CD4-positive, alpha-beta T cell treated with Interferon gamma for 1 hour (primary cell): ENCODE results near the gene RASA4.
"Not testable (repeated sequence)": the region's sequence is repeated elsewhere in the genome, so short reads cannot be mapped to it uniquely, and the experiment has no call there.

Experiments
- DNase-seq: peaks from one replicate; pipeline ENCODE4 v3.0.0-alpha.2; 2020

The RASA4 gene

DNA sequence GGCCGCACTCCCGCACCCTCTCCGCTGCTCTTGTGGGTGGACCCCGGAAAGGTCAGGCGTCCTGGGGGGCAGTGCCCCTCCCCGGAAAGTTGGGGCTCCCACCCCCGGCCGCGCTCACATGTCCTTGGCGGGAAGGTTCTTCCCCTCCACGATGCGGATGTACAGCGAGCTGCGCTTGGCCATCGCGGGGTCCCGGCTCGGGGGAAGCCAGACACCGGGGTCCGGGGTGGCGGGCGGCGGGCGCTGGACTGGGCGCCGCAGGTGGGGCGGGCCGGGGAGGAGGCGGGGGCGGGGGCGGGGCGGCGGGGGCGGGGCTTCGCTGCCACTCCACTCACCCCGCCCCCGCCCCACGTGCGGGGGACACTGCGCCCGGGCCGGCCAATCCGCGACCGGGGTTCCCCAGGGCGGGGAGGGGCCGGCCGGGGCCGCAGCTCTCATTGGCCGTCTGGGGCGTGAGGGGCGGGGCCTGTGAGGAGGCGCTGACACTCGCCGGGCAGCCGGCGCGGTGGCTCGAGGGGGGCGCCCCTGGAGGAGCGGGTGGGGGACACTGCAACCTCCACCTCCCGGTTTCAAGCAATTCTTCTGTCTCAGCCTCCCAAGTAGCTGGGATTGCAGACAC lies at the start of gene RASA4:
RASA4 (minus strand) TSS at position 250 of the 619 bp plus-strand sequence; CDS start at position 183, 67 bp downstream.
- peak; percentile 6 for DNase-seq

DNA sequence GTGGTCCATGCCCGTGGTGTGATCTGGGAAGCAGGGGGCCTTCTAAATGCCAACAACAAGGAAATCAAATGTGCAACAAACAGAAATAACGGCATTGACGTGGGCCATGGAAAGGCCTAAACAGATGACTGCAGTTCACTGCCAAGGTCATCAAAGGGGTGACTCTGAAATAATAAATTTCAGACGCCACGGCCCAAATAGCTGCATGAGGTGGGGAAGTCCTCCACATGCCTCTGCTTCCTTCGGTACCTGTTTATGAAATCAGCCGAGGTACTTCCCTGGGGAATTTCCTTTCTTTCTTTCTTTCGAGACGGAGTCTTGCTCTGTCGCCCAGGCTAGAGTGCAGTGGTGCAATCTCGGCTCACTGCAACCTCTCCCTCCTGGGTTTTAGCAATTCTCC lies 48.2 kb upstream of the RASA4 start:
- DNase-seq, result not testable (repeated sequence)

DNA sequence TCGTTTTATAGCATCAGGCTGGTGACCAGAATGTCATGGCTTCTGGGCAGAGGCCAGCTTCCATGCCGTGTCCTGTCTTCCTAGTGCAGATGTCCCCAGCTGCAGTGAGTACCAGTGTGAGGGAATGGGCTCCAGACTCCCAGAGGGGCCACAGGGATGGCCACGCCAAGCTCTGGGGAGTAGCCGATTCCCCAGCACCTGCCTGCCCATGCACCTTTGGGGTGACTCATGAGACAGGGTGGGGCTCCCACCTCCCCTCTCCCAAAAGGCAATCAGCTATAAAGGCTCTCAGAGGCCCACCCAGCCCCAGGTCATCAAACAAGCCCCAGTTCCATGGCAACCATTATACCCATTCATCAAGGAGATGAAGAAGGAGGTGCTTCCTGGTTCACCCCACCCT lies 33.4 kb upstream of the RASA4 start, which contains the start of gene SPDYE2B:
SPDYE2B (plus strand) TSS at position 396 of the 400 bp plus-strand sequence. CDS start 2,030 bp downstream, outside the sequence.
- DNase-seq, result not testable (repeated sequence)

DNA sequence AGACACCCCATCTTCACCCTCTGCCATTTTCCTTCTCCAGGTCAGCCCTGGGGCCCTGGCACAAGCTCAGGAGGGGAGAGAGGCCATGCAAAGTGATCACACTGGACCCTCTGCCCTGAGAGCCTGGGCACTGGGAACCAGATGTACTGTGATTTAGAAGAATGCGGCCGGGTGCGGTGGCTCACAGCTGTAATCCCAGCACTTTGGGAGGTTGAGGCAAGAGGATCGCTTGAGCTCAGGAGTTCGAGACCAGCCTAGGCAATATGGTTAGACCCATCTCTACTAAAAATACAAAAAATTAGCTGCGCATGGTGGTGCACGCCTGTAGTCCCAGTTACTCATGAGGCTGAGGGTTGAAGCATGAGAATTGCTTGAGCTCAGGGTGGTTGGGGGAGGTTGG lies 31.3 kb upstream of the RASA4 start:
- not testable (repeated sequence) for DNase-seq

DNA sequence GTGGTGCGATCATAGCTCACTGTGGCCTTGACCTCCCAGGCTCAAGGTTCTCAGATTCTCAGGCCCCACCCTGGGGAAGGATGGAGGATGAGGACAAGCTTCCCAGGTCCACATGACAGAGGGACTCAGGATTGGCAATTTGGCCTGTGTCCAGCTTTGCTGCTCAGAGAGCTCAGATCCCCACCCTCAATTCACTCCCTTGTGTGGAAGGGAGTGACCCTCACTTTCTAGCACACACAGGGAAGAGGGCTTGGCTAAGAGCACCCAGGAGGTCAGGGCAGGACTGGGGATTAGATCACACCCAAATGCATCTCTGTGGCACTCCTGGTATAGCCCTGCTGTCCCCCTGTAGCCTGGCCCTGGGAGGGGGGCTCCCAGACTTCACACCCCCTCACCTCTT lies 26.8 kb upstream of the RASA4 start:
- DNase-seq, result not testable (repeated sequence)

DNA sequence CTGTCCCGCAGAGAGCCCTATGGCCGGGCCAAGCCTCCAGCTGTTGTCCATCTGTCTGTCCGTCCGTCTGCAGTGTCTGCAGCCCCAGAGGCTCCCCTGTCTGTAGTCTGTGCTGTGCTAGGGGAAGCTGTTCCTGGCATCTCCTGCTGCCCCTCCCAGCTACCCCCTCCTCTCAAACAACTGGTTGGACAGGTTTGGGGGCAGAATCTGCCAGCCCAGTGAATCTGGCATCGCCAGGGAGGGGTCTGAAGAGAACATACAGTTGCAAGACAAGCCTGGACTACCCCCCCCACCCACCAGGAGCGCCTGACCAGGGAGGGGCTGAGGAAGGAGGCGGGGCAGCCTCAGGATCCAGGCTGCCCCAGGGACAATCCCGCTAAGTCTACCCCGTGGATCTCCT lies 26.1 kb upstream of the RASA4 start, which contains the start of gene UPK3BL1:
UPK3BL1 (minus strand) TSS at position 101 of the 400 bp plus-strand sequence; CDS start at position 51, 50 bp downstream.
- DNase-seq, result not testable (repeated sequence)

DNA sequence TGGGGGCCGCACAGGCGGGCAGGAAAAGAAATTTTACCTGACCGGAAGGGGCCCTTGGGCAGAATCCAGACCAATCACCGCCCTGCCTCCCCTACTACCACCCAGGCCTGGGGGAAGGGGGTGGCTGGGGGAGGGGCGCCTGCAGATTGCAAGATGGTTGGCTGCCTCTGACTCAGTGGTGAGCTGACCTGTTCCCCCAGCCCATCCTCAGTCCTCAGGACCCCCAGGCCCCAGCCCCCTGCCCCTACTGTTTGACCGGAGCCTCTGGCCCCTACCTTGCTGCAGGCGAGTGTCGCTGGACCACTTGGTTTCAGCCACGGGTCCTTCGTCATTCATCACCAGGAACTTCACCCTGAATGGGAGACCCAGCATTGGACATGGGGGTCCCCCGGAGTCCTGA lies 22.3 kb upstream of the RASA4 start:
- not testable (repeated sequence) for DNase-seq

DNA sequence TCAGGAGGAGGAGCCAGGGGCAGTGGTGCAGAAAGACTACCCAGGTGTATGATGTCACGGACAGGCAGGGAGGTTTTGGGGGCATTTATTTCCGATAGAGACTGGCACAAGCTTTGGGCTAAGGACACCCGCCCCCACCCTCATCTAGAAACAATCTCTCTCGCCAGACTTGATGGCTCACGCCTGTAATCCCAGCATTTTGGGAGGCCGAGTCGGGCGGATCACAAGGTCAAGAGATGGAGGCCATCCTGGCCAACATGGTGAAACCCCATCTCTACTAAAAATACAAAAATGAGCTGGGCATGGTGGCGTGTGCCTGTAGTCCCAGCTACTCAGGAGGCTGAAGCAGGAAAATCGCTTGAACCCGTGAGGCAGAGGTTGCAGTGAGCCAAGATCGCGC lies 20.4 kb upstream of the RASA4 start:
- DNase-seq, result not testable (repeated sequence)

DNA sequence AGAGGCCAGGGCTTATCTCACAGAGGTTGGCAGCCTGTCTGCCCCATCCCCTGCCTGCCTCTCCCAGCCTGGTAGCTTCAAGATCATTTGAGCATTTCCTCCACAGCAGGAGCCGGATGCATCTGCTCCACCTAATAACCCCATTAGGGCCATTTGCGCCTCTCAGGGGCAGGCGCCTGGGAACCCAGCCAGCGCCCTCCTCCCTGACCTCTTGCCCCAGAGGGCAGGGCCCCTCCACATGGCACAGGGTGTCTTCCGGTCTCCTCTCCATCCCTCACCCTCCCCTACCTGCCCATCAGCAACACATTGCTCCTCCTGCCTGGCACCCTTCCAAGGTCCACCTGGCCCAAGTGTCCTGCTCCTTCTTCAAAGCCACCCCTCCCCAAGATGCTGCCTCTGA lies 18.8 kb upstream of the RASA4 start:
- not testable (repeated sequence) for DNase-seq

DNA sequence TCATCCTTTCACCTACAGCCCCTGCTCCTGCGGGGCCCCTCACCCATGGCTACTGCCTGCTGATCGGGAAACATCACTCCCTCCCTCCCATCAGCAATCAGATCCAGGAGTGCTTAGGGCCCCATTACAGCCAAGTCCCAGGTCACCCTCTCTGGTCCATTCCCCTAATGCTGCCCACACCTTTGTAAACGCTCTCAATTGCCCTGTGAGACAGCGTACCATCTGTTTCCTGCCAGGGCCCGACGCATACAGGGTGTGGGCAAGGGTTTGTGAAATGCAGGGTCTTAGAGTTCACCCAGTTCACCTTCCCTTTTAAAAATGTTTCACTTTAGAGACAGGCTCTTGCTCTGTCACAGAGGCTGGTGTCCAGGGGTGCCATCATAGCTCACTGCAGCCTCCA lies 17.7 kb upstream of the RASA4 start:
- not testable (repeated sequence) for DNase-seq

DNA sequence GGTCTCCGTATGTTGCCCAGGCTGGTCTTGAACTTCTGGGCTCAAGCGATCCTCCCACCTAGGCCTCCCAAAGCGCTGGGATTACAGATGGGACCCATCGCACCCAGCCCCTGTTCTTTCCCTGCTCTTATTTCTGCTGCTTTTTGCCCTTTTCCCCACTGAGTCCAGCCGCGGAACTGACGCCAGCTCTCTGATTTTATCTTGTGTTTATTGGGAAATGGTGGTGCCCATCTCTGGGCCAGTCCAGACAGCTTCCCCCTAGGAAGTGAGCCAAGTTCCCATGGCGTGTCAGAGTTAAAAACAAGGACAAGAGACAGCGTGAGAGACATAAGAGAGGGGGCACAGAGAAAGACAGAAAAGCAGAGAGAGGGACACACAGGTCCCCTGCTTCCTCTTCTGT lies 14.1 kb upstream of the RASA4 start:
- DNase-seq, result not testable (repeated sequence)

DNA sequence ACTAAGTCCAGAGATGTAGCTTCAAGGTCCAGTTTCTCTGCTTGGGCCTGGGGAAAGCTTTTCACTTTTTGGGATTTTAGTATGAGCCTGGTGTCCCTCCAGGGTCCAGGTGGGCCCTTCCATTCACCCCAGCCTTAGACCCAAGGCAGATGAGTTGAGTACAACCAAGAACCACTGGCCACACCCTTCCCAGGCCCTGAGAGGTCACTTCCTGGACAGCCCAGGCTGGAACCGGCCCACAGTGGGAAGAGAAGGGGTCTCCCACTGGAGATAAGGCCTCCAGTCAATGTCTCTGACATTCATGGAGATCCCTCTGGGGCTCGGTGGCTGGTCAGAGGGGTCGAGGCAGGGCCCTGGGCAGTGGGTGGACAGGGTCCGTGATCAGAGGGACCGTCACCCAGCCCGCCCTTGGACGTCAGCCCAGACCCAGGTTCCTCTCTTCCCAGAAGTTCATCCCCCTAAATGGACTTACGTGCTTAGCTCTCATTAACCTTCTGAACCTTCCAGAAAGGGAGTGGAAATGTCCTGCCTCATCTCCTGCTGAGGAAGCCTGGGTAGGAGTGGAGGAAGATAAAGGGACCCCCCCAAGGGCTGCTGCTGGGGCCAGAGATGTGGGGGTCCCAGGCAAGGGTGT lies 10.8 kb upstream of the RASA4 start:
- not testable (repeated sequence) for DNase-seq

DNA sequence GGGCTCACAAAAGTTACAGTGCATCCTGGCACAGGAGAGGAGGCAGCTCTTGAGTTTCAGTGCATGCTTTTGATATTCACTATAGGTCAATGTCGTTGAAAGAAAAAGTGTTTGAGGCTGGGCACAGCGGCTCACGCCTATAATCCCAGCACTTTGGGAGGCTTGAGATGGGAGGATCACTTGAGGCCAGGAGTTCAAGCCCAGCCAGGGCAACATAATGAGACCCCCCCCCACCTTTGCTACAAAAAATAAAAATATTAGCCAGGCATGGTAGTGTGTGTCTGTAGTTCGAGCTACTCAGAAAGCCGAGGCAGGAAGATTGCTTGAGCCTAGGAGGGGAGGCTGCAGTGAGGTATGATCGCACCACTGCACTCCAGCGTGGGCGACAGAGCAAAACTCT lies 1.6 kb upstream of the RASA4 start:
- DNase-seq, result not testable (repeated sequence)

DNA sequence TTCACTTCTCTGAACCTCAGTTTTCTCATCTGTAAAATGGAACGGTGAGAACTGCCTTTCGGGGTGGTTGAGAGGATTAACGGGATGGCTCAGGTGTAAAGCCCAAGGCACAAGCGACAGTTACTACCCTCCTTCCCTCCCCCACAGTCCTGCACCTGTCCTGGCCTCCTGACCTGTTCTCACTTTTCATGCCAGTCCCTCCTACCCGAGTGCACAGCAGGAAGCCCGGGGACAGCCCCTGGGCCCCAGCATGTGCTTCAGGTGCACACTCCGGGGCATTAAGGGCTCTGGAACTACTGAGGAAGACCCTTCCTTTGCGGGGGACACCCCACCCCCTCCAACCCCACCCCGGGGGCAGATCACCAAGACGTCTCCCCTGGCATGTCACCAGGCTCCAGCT lies 626 bp downstream of the RASA4 start:
- not testable (repeated sequence) for DNase-seq

DNA sequence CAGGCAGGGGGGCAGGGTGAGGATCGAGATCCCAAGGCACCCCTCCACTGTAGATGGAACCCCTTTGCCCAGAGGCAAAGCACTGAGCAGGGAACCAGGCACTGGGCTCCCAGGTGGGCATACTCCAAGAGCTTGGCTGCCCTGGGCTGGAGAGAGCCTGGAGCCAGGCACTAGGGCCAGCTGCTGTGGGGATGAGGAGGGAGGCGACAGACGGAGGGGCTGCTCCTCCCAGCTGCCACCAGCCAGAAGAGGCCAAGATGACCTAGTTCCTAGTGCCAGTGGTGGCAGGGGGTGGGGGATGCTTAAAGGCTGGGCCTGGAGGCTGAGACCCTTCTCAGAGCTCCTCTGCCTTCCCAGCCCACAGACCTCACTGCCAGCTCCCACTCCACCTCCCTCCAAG lies 1.7 kb downstream of the RASA4 start:
- DNase-seq, result not testable (repeated sequence)

DNA sequence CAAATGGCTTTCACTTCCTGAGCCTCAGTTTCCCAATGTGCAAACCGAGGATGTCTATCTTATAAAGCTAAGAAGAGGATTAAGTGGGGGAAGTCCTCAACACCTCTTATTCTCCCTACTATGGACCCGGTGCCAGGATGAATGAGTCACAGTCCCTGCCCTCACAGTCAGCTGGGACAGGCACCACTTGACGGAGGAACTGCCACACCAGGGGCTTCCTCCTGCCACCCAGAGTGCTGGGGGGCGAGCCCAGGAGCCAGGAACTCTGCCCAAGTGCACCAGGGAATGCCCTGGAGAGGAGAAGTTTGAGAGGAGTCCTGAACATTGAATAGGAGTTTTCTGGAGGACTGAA lies 2.2 kb downstream of the RASA4 start:
- not testable (repeated sequence) for DNase-seq

DNA sequence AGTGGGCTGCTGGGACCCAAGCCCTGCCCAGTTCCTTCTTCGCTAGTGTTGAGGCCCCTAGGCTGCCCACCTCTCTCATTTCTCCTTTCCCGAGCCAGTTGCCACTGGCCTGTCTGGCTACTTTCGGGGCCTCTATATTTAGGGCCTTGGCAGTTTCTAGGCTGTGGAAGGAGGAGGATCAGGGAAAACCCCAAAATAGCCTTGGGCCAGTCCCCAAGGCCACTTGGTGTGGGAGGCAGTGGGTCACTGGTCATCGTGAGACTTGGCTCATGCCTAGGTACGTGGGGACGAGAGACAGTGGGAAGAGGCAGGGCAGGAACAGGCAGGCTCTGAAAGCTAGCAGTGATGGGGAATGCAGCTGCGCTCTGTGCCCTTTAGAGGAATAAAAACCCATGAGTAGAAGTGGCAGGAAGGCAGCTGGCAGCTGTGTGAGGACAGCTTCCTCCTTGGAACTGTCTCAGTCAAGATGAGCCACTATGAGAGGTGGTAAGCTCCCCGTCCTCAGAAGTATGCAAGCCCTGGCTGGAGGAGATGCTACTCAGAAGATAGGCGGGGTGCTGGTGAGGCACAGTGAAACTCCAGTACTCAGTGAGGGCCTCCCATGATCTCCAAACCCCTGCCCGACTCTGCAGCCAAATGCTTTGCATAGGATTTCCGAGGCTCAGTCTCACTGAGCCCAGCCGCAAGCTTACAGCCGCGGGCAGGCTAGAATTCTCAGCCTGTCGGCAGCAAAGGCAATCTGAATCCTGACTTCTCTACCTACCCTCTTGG lies 2.8 kb downstream of the RASA4 start:
- DNase-seq, result not testable (repeated sequence)

DNA sequence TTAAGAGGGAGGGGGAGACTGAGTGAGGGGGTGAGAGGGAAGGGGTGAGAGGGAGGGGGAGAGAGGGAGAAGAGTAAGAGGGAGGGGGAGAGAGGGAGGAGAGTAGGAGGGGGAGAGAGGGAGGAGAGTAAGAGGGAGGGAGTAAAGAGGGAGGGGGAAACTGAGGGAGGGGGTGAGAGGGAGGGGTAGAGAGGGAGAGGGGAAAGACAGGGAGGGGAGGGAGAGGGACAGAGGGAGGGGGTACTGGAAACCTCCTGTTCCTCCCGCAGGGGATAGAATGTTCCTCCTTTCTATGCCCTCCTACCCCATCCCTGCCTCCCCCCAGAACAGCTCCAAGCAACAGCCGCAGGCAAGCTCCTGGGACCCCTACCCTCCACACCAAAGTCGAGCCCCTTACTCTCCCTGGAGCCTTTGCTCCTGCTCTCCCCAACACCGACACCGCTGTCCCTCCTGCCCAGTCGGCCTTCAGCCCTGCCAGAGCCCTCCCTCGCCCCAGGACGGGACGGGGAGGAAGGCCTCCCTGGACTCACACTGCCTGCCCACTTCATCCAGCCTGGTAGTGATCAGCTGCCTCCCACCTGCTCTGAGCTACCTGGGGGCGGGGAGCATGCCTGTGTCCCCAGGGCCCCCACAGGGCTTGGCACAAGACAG lies 4.8 kb downstream of the RASA4 start:
- not testable (repeated sequence) for DNase-seq

DNA sequence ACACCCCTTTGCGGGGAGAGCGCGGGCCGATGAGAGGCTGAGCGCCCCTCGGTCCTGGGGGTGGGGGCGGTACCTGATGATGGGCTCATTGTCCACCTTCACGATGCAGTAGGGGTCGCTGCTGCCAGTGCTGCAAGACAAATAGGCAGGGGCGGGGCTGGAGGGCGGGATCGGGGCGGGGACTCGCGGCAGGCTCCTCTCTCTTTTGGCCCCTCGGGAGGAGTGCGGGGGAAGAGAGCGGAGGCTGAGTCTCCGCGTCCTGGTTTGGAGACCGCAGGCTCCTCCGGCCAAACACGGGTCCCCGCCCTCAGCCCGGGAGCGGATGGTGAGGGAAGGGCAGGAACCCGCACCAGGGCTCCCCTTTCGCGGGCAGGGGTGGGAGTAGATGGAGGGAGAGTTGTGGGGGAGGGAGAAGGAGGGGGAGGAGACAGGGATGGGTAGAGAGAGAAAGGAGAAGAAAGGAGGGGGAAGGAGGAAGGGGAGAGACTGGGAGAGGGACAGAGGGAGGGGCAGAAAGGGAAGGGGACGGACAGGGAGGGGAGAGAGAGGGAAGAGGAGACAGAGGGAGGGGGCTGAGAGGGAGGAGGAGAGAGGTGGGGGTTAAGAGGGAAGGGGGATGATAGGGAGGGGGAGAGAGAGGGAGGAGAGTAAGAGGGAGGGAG lies 5.4 kb downstream of the RASA4 start:
- not testable (repeated sequence) for DNase-seq

DNA sequence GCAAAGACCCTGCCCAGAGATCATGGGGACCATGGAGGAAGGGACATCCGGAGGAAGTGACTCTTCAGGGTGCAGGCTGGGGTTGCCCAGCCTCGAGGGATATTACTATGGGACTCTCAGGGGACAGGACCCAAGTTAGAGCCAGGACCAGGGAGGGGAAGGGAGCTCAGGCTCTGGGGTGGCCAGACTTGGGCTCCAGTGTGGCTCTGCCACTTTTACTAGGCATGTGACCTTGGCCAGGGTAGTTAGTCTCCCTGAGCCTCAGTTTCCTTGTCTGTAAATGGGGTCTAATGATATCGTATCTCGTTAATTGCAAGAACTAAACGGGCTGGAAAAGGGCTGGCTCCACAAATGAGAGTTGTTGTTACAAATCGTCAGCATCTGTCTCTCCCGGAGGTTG lies 6.1 kb downstream of the RASA4 start:
- DNase-seq, result not testable (repeated sequence)

DNA sequence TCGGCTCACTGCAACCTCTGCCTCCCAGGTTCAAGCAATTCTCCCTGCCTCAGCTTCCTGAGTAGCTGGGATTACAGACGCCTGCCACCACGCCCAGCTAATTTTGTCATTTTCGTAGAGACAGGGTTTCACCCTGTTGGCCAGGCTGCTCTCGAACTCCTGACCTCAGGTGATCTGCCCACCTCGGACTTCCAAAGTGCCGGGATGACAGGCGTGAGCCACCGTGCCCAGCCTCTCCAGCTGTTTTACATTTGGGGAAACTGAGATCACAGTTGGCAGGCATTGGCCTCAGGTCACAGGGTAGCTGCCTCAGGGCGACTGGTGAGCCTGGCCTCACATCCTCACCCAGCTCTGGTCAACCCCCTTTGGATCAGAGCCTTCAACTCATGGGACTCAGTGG lies 6.8 kb downstream of the RASA4 start:
- DNase-seq, result not testable (repeated sequence)

DNA sequence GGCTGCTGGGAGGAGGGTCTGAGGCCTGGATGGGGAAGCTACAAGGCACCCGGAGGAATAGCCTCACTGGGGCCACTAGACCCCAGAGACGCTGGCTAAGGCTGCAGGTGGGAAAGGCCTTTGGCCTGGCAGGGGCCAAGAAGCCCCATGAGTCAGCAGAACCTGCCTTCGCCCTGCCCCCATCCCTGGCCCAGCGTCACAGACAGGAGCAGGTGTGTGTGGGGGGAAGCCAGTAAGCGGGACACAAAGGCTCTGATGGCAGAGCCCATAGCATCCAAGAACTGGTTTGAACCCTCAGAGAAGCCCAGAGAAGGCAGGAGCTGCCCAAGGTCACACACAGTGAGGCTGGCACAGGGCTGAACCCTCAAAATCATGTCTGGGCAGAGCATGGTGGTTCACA lies 9.7 kb downstream of the RASA4 start:
- not testable (repeated sequence) for DNase-seq
